HG03521 (cell line): ENCODE results near the gene CCDC60.

Experiments used
- ATAC-seq: cut with Tn5 transposase; IDR thresholded peaks from one replicate; pipeline ENCODE4 v1.9.1; 2021; ENCODE audit warnings: mild to moderate bottlenecking, moderate library complexity; ENCODE audit not compliant: unreplicated experiment

CCDC60 gene

GRCh38 chr12:119383206-119383605 is 48.7 kb downstream of the CCDC60 start:
- ATAC-seq = no peak

DNA sequence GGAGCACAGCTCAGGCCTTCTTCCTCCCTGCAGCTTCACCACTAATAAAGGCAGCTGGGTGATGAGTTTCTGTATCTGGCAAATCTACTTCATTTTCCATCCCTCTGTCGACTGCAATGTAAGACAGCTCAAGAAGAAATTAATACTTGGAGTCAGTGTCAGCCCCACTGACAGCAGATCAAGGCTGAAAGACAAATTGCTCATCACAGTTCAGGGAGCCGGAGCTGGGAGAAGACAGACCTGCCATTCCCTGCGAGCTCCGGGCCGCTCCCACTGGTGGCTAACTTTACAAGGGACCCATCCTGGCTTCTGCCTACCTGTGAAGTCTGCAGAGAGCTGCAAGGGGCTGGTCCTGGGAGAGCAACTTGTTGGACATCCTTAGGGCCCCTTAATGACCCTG is 49.8 kb downstream of the CCDC60 start:
- ATAC-seq = no peak

DNA sequence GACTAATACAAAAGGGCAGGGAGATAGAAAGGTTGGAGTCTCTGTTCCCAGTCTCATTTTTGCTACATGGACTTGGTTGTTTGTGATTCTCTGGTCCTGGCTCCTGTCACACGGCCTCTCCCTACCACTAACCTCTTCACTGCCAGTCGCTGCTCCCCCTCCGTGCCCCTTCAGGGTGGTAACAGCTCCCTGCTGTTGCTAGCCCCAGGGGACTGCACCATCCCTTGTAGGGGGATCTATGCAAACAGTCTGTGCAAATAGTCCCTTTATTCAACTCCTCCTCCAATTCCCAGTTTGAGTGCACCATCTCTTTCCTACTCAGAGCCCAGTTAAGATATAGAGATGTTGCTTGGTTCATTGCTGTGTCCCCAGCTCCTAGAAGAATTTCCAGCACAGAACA is 51.1 kb downstream of the CCDC60 start:
- ATAC-seq = no peak

- no peak for ATAC-seq
Observed at GRCh38 chr12:119389687-119390086, 55.2 kb downstream of the CCDC60 start.

DNA sequence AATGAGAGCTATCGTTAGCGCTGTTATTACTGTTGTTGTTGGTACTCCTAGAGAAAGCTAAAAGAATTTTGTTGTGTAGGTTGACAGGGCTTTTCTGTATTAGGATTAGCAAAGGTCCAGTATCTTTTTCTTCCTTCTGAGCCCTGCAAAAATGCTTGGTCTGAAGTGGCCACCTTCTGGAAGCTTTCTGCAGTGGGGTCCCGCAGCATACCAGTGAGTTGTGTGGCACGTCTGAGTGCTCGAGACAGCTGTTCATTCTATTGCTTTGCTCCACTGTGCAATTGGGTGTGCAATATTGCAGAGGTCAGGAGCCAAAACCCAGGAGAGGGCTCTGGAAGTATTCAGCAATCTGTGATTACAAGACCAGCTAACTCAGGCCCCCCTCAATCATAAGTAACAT is 57.1 kb downstream of the CCDC60 start:
- ATAC-seq = no peak

GRCh38 chr12:119393677-119394076 is 59.1 kb downstream of the CCDC60 start:
- ATAC-seq = no peak

DNA sequence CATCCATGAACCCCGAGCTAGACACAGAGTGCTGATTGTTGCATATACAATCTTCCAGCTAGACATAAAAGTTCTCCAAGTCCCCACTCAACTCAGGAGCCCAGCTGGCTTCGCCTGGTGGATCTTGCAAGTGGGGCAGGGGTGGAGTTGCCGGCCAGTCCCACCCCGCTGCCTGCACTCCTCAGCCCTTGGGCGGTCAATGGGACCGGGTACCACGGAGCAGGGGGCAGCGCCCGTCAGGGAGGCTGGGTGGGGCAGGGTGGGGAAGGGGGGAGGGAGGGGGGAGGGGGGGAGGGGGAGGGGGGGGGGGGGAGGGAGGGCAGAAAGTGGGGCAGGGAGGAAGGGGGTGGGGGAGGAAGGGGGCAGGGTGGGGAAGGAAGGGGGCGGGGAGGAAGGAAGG is 63.0 kb downstream of the CCDC60 start:
- ATAC-seq = no peak

DNA sequence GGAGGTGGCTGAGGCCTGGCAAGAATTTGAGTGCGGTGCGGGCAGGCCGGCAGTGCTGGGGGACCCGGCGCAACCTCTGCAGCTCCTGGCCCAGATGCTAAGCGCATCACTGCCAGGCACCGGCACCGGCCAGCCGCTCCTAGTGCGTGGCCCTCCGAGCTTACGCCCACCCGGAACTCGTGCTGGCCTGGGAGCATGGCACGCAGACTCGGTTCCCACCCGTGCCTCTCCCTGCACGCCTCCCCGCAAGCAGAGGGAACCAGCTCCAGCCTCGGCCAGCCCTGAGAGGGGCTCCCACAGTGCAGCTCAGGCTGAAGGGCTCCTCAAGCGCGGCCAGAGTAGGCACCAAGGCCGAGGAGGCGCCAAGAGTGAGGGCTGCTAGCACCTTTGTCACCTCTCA is 63.7 kb downstream of the CCDC60 start:
- ATAC-seq = no peak

GRCh38 chr12:119399301-119399700 is 64.8 kb downstream of the CCDC60 start:
- no peak for ATAC-seq

DNA sequence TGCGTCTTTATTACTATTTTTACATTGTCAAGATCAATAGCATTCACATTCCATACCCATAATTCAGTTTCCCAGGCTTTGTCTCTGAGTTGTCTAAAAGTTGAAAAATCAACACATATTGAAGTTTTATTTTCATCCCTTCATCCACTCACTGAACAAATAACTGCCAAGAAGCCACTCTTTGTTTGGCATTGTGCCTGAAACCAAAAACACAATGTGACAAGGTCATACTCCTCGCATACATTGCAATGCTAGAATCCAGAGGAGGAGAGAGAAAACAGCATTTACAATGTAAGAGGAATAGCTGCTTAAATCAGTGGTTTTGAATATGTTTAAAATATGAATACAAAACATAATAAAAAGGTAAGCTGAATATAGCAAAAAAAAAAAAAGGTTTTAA is 71.8 kb downstream of the CCDC60 start:
- no peak for ATAC-seq

GRCh38 chr12:119406811-119407210 is 72.3 kb downstream of the CCDC60 start:
- no peak for ATAC-seq

- ATAC-seq = no peak
Observed at GRCh38 chr12:119409043-119409442, 74.5 kb downstream of the CCDC60 start.

- ATAC-seq = no peak
Observed at GRCh38 chr12:119410396-119410795, 75.9 kb downstream of the CCDC60 start.

DNA sequence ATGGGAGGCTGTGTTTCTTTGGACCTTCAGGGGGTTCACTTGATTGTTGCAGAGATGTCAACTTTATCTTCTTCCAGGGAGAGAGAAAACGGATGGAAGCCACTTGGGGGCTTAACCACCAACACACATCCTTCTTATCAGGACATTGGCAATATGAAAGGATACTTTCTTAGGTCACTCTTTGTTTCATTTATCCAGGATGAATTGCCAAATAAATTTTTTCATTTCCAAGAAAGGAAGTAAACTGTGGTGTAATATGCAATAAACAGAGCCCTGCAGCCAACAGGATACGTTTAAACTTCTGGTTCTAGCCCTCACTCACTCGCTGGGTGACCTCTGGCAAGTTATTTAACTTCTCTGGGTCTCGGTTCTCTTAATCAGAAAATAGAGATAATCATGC is 77.8 kb downstream of the CCDC60 start:
- ATAC-seq = no peak

GRCh38 chr12:119412811-119413794 is 78.6 kb downstream of the CCDC60 start:
- ATAC-seq = no peak

GRCh38 chr12:119415714-119416113 is 81.2 kb downstream of the CCDC60 start:
- ATAC-seq = no peak

DNA sequence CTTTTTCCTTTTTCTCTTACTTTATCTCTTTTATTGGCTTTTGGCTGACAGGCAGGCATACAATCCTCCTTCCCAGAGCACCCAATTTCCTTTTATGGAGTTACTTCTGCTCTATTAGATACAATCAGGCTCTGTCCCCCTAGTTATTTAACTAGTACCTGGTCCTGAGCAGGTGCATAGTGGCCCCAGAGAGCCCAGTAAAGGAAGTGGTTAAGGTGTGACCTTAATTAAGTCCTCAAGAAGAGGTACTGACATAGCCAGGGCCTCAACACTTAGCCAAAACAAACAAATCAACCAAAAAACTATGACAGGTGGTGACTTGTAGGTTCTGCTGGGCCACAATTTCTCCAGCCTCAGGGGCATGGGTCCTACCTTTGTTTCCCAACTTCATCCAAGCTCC is 82.9 kb downstream of the CCDC60 start:
- ATAC-seq = no peak

- no peak for ATAC-seq
Observed at GRCh38 chr12:119419381-119419780, 84.9 kb downstream of the CCDC60 start.

DNA sequence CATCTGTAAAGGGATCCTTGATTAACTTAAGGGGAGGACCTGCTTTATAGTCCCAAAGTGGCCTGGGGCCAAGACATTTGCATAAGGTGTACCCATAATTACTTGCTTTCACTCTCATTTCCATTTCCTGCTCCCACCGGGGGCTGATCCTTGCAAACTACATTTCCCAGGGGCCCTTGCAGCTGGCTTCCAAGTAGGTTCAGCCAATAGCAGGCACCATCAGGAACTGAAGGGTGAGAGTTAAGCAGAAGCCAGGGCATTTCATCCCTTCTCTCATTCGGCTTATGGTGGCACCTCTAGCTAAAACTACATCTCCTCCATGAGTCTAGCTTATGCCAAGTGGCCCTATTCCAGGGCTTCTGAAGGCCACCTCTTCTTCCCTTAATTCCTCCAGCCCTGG is 88.8 kb downstream of the CCDC60 start:
- ATAC-seq = no peak

DNA sequence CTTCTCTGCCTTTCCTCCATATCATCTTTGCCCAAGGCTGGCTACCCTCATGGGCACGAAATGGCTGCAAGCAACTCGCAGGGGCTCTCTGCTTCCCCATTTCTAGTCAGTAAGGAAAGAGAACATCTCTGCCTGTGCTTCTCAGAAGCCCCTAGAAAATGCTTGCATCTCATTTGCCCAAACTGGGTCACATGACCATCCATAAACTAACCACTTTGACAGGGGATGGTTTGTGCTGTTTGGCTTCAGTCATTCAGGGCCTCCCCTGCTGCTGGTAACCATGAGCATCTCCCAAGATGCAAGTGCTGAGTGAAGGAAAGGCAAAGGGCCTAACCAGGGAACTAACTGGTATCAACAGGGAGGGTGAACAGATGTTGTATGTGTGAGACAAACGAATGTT is 91.1 kb downstream of the CCDC60 start:
- no peak for ATAC-seq

DNA sequence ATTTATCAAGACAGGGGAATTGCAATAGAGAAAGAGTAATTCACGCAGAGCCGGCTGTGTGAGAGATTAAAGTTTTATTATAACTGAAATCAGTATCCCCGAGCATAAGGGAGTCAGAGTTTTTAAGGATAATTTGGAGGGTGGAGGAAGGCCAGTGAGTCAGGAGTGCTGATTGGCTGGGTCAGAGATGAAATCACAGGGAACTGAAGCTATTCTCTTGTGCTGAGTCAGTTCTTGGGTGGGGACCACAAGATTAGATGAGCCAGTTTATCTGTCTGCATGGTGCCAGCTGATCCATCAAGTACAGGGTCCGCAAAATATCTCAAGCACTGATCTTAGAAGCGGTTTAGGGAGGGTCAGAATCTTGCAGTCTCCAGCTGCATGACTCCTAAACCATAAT is 96.6 kb downstream of the CCDC60 start:
- no peak for ATAC-seq

DNA sequence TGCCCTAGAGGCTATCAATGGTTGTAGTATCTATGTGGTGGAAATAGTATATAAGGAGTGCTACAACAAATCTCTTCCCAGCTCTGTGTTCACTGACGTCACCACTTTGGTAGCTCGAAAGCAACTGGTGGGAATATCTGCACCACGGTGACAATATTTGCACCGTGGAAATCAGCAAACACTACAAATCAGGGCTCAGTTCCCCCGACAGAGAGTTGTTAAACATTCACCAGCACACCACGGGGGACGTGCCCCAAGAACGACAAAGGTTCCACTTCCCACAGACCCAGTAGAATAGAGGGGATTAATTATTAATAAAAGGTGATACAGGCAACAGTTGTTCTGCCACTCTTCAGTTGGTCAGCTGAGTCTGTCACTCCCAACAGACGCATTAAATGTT is 98.4 kb downstream of the CCDC60 start:
- no peak for ATAC-seq
